Smooth muscle cell (in vitro differentiated cells): Measurements from ENCODE around the gene MSI2. TPM values are rescaled to one million over a fixed set of nuclear protein-coding genes. Genes with fewer than 3 reads are reported as not detected.

Experiments used
- DNase-seq: peaks from one replicate; lab custom pipeline; 2025; ENCODE audit not compliant: unreplicated experiment; lab: John Stamatoyannopoulos, UW
- H2AFZ ChIP-seq: fragments of 200-600 bp; sonication (generic); 2 replicates; pipeline ENCODE4 v1.6.0; 2016; ENCODE audit warnings: antibody characterized with exemption, low read depth, mild to moderate bottlenecking
- H3F3A ChIP-seq: fragments of 200-600 bp; sonication (generic); 2 replicates; pipeline ENCODE4 v1.6.0; 2017; ENCODE audit warnings: antibody characterized with exemption, low read depth
- H3K27ac ChIP-seq: fragments of 200-600 bp; sonication (generic); 2 replicates; pipeline ENCODE4 v1.5.1; 2016; ENCODE audit warnings: low read depth, mild to moderate bottlenecking
- H3K27me3 ChIP-seq: fragments of 200-600 bp; sonication (generic); 2 replicates; pipeline ENCODE4 v1.6.1; 2016; ENCODE audit warnings: low read depth, mild to moderate bottlenecking
- H3K36me3 ChIP-seq: fragments of 200-600 bp; sonication (generic); 2 replicates; pipeline ENCODE4 v1.5.1; 2016; ENCODE audit warnings: low read depth
- H3K4me1 ChIP-seq: fragments of 200-600 bp; sonication (generic); 2 replicates; pipeline ENCODE4 v1.5.1; 2016; ENCODE audit warnings: low read depth
- H3K4me2 ChIP-seq: fragments of 200-600 bp; sonication (generic); 2 replicates; pipeline ENCODE4 v1.6.0; 2016; ENCODE audit warnings: mild to moderate bottlenecking
- H3K4me3 ChIP-seq: fragments of 200-600 bp; sonication (generic); 2 replicates; pipeline ENCODE4 v1.5.1; 2016; ENCODE audit warnings: mild to moderate bottlenecking
- H3K79me2 ChIP-seq: fragments of 200-600 bp; sonication (generic); 2 replicates; pipeline ENCODE4 v1.6.0; 2016; ENCODE audit warnings: low read depth, mild to moderate bottlenecking
- H3K9ac ChIP-seq: fragments of 200-600 bp; sonication (generic); 2 replicates; pipeline ENCODE4 v1.6.0; 2016; ENCODE audit warnings: low read depth
- H3K9me3 ChIP-seq: fragments of 200-600 bp; sonication (generic); replicated peaks from 2 replicates; pipeline ENCODE4 v1.5.1; 2016; ENCODE audit warnings: low read depth
- H4K20me1 ChIP-seq: fragments of 200-600 bp; sonication (generic); 2 replicates; pipeline ENCODE4 v1.6.0; 2016; ENCODE audit warnings: low read depth
- WGBS: methylation state at CpG from one replicate; pipeline ENCODE4 v1.1.7; 2016; ENCODE audit warnings: low lambda C conversion rate; 5-methylcytosine and 5-hydroxymethylcytosine counted together
- polyA plus RNA-seq: library from polyadenylated mRNA; unstranded; fragments of >200 nt; fragmentation: Nextera tagmentation; extraction: Ambion mirVana; gene quantifications from 2 replicates; pipeline ENCODE4 v1.2.1, GENCODE V29; 2016
- total RNA-seq: library from RNA; depleted of rRNA; stranded (reverse); fragments of >200 nt; gene quantifications from 2 replicates; pipeline ENCODE4 v1.2.3, GENCODE V29; 2014
- TF ChIP-seq, protein P1 (sequence below): fragments of 200-600 bp; sonication (generic); IDR thresholded peaks from 2 replicates; pipeline ENCODE4 v1.5.1; 2017; ENCODE audit warnings: borderline replicate concordance, mild to moderate bottlenecking, antibody characterized with exemption; ENCODE audit not compliant: insufficient read depth, poor library complexity, severe bottlenecking

MSI2 gene
- total and polyA plus RNA-seq, 2 experiments from 2014 or later = 5.7 to 36.5 TPM

DNA sequence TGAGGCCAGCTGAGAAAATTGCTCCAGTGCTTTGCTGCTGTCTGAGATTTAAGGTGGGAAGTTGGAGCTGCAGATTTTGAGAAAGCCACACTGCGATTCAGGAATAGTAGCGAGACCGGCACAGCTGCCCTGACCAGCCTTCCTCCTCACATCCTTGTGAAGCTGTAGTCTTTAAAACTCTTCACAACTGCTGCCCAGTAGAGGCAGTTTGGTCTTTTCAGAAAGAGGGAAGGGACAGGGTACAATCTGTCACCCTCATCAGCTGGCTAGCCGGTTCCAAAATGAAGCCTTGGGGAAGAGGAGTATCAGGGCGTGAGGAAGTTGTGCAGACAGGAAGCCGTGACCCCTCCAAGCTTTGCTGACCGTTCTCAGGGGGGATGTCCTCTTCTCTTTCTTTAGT lies 195.3 kb downstream of the MSI2 start:
- H2AFZ ChIP-seq = no peak overlapping the region
- H3K4me3 ChIP-seq = no peak overlapping the region
- 89% methylated on average over 7 of the region's 7 CpGs for WGBS
- no peaks in the 10 kb centered on the region for H3F3A ChIP-seq
- H3K27me3 ChIP-seq = no peaks in the 10 kb centered on the region
- no peaks in the 10 kb centered on the region for H4K20me1 ChIP-seq
- peaks cover 4% of the 10 kb centered on the region for H3K4me1 ChIP-seq
- peaks cover 8% of the 10 kb centered on the region for H3K79me2 ChIP-seq
- no peak overlapping the region for H3K4me2 ChIP-seq
- H3K9ac ChIP-seq = no peak overlapping the region
- H3K9me3 ChIP-seq = no peaks in the 10 kb centered on the region
- no peak for DNase-seq
- no peaks in the 10 kb centered on the region for H3K36me3 ChIP-seq
- TF ChIP-seq, protein P1, sequence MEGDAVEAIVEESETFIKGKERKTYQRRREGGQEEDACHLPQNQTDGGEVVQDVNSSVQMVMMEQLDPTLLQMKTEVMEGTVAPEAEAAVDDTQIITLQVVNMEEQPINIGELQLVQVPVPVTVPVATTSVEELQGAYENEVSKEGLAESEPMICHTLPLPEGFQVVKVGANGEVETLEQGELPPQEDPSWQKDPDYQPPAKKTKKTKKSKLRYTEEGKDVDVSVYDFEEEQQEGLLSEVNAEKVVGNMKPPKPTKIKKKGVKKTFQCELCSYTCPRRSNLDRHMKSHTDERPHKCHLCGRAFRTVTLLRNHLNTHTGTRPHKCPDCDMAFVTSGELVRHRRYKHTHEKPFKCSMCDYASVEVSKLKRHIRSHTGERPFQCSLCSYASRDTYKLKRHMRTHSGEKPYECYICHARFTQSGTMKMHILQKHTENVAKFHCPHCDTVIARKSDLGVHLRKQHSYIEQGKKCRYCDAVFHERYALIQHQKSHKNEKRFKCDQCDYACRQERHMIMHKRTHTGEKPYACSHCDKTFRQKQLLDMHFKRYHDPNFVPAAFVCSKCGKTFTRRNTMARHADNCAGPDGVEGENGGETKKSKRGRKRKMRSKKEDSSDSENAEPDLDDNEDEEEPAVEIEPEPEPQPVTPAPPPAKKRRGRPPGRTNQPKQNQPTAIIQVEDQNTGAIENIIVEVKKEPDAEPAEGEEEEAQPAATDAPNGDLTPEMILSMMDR = no peak
- no peak overlapping the region for H3K27ac ChIP-seq

DNA sequence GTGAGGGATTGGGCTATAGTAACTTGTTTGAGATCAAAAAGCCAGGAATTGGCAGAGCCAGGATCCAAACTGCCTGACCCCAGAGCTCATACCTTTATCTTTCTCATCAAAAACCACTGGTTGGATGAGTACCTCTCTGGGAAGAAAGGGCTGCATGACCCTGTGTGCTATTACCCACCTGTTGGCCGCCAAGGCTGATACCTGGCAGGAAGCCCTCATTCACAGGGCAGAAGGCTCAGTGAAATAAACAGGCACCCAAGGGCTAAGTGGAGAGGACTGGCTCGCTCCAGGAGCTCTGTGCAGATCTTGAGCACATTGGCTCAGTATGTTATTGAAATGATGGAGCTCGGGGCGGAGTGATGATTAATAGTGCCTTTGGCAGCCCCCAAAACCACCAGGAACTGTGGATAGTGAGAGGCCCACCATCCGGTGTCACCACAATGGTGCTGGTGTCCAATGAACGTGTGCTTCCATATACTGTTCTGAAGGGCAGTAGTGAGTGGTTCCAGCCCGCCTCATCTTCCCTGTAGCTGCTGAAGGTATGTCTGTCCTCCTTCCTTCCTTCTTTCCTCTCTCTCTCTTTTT lies 197.6 kb downstream of the MSI2 start:
- Histone ChIP-seq H3K9me3 (no peaks in the 10 kb centered on the region), H3K27ac (no peak overlapping the region), H3K27me3 (no peaks in the 10 kb centered on the region), H3F3A (no peaks in the 10 kb centered on the region), H3K4me3 (no peak overlapping the region), H3K4me2 (no peak overlapping the region), H3K9ac (no peak overlapping the region), H3K36me3 (no peaks in the 10 kb centered on the region), H3K4me1 (peaks cover 4% of the 10 kb centered on the region), H2AFZ (no peak overlapping the region), H3K79me2 (peaks cover 4% of the 10 kb centered on the region), H4K20me1 (no peaks in the 10 kb centered on the region)
- 84% methylated on average over 7 of the region's 7 CpGs for WGBS
- TF ChIP-seq, protein P1 = no peak
- DNase-seq = no peak

DNA sequence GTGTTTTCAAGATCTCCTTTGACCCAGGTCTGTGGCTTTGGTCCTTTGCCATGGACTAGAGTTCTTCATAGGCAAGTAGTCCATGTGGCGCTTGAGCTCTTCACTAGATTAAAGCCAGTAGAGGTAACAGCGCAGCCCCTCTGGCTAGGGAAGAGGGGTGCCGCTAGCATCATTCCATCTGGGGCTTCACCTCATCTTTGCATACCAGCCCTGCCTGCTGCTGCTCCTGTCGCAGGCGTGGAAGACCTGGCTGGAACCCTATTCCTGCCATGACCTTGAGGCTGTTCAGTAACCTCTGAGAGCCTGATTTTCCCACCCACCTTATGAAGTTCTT lies 198.4 kb downstream of the MSI2 start:
- Histone ChIP-seq H2AFZ (no peak overlapping the region), H4K20me1 (no peaks in the 10 kb centered on the region), H3K36me3 (no peaks in the 10 kb centered on the region), H3K4me2 (peak overlapping the region; percentile 9), H3K9me3 (no peaks in the 10 kb centered on the region), H3F3A (no peaks in the 10 kb centered on the region), H3K4me3 (no peak overlapping the region), H3K27me3 (no peaks in the 10 kb centered on the region), H3K27ac (peak overlapping the region; percentile 38), H3K79me2 (peaks cover 2% of the 10 kb centered on the region), H3K4me1 (peaks cover 4% of the 10 kb centered on the region), H3K9ac (no peak overlapping the region)
- DNase-seq = no peak
- WGBS = 99% methylated on average over 5 of the region's 5 CpGs
- TF ChIP-seq, protein P1 = no peak
